Measurements from ENCODE around the gene CSKMT. TPM values are rescaled to one million over a fixed set of nuclear protein-coding genes. Genes with fewer than 3 reads are reported as not detected.

Gene CSKMT
- total RNA-seq, 1 experiment from 2014 or later, result 63.5 TPM

DNA sequence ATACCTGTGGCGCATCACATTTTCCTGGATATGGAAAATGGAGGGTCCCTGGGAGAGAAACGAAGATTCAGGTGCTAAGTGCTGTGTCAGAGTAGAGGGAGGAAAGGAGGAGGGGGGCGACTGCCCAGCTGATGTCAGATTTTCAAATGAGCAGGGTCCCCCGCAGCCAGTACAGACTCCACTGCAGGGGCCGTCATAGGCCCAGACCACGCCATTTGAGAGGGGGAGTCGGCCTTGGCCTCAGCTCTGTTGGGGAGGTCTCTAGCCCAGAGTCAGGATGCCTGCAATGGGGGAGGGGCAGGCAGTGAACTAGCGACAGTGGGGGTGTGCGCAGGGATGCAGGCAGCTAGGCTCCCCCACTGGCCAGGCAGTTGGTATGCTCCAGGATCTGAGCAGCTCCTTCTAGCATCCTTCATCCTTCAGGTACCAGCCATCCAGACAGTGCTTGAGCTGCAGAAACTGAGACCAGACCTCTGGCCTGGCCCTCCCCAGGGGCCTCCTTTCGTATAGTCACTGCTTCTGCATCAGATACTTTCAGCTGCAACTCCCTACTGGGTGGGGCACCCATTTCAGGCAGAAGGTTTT is 42.3 kb downstream of the CSKMT start, which contains the start of the genes BSCL2 and GNG3:
Gene BSCL2 (minus strand): TSS at position 148 of the 585 bp plus-strand sequence. CDS start 229 bp downstream, outside the sequence.
Gene GNG3 (plus strand): TSS at position 400 of the 585 bp plus-strand sequence. CDS start 620 bp downstream, outside the sequence.
- Histone ChIP-seq H3K9me3 (ENCODE audit: control insufficient read depth in 1 of 2, insufficient read depth in 1 of 2, low read depth in 1 of 2, low read length in 2 of 2) (no peaks in the 10 kb centered on the region), H4K20me1 (ENCODE audit: insufficient read depth) (no peaks in the 10 kb centered on the region), H3K36me3 (ENCODE audit: control insufficient read depth in 1 of 2, insufficient read depth in 2 of 2, low read length in 2 of 2) (peaks cover 7 to 30% of the 10 kb centered on the region in 2 experiments; a peak in 3 of 4 replicates), H3K4me3 (replicated peaks in 1 of 2; ENCODE audit: low read depth in 1 of 2, low read length in 2 of 2) (peak within 1 kb of the TSS; percentile 16 to 75; a peak in 1 of 4 replicates), H3K4me1 (ENCODE audit: control insufficient read depth in 1 of 2, insufficient read depth in 2 of 2, low read length in 2 of 2) (peaks cover 5 to 20% of the 10 kb centered on the region in 2 experiments), H3K9me2 (ENCODE audit: insufficient read depth) (no peaks in the 10 kb centered on the region), H3K9ac (ENCODE audit: low read length) (peak within 1 kb of the TSS; percentile 84; the same call in 1 of the 2 replicates), H3K27me3 (ENCODE audit: insufficient read depth, low read length) (no peaks in the 10 kb centered on the region), H3K79me2 (ENCODE audit: insufficient read depth, low read length) (peaks cover 15% of the 10 kb centered on the region), H2AFZ (ENCODE audit: low read depth, low read length, poor library complexity, severe bottlenecking) (no peak within 1 kb of the TSS), H3K4me2 (ENCODE audit: low read length) (peak within 1 kb of the TSS; percentile 85), H3K27ac (ENCODE audit: low read depth, low read length) (peak within 1 kb of the TSS; percentile 80)
- ChIA-PET CTCF (interaction anchor here (0.6 to 1.2 kb wide), 2 partner anchors 13 to 283 kb away, joined by 3 read pairs; no protein-coding TSS in a partner anchor), RAD21 (ENCODE audit: low non-redundant PET in 1 of 2, low total read pairs in 2 of 2, uncharacterized antibody in 2 of 2, unreplicated experiment in 2 of 2) (no interaction called here), POLR2A (no interaction called here)
- ATAC-seq, result no peak
- no peak for DNase-seq (ENCODE audit: low read depth, low spot score)
- BruUV-seq (replicated peaks), result no TSS peak
- TF ChIP-seq, protein P1, sequence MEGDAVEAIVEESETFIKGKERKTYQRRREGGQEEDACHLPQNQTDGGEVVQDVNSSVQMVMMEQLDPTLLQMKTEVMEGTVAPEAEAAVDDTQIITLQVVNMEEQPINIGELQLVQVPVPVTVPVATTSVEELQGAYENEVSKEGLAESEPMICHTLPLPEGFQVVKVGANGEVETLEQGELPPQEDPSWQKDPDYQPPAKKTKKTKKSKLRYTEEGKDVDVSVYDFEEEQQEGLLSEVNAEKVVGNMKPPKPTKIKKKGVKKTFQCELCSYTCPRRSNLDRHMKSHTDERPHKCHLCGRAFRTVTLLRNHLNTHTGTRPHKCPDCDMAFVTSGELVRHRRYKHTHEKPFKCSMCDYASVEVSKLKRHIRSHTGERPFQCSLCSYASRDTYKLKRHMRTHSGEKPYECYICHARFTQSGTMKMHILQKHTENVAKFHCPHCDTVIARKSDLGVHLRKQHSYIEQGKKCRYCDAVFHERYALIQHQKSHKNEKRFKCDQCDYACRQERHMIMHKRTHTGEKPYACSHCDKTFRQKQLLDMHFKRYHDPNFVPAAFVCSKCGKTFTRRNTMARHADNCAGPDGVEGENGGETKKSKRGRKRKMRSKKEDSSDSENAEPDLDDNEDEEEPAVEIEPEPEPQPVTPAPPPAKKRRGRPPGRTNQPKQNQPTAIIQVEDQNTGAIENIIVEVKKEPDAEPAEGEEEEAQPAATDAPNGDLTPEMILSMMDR (IDR thresholded peaks at IDR 0.05 in 2 of 3, conservative IDR thresholded peaks at IDR 0.05 in 1 of 3; ENCODE audit: borderline replicate concordance in 1 of 3, insufficient read depth in 1 of 3, low read depth in 2 of 3, low read length in 2 of 3), result no peak
- TF ChIP-seq FOSL1 (IDR thresholded peaks at IDR 0.05; ENCODE audit: low read depth) (no peak), POLR2AphosphoS5 (IDR thresholded peaks at IDR 0.05; ENCODE audit: low read depth, low read length) (no peak), REST (IDR thresholded peaks at IDR 0.05; ENCODE audit: low read depth) (no peak), RAD21 (IDR thresholded peaks at IDR 0.05; ENCODE audit: low read depth) (no peak)
- TF ChIP-seq, protein P2, sequence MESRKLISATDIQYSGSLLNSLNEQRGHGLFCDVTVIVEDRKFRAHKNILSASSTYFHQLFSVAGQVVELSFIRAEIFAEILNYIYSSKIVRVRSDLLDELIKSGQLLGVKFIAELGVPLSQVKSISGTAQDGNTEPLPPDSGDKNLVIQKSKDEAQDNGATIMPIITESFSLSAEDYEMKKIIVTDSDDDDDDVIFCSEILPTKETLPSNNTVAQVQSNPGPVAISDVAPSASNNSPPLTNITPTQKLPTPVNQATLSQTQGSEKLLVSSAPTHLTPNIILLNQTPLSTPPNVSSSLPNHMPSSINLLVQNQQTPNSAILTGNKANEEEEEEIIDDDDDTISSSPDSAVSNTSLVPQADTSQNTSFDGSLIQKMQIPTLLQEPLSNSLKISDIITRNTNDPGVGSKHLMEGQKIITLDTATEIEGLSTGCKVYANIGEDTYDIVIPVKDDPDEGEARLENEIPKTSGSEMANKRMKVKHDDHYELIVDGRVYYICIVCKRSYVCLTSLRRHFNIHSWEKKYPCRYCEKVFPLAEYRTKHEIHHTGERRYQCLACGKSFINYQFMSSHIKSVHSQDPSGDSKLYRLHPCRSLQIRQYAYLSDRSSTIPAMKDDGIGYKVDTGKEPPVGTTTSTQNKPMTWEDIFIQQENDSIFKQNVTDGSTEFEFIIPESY (IDR thresholded peaks at IDR 0.05; ENCODE audit: extremely low read depth, insufficient replicate concordance, low read length), result no peak
- intact Hi-C loops (cut with micrococcal nuclease), result no loop called here

Measured in HCT116 (cell line).